Measurements from ENCODE around the gene SNRNP35. TPM values are rescaled to one million over a fixed set of nuclear protein-coding genes. Genes with fewer than 3 reads are reported as not detected.
"Not testable (repeated sequence)": the region's sequence is repeated elsewhere in the genome, so short reads cannot be mapped to it uniquely, and the experiment has no call there.

Gene SNRNP35
- total RNA-seq, 1 donor from 2014 or later = 15.4 TPM

DNA sequence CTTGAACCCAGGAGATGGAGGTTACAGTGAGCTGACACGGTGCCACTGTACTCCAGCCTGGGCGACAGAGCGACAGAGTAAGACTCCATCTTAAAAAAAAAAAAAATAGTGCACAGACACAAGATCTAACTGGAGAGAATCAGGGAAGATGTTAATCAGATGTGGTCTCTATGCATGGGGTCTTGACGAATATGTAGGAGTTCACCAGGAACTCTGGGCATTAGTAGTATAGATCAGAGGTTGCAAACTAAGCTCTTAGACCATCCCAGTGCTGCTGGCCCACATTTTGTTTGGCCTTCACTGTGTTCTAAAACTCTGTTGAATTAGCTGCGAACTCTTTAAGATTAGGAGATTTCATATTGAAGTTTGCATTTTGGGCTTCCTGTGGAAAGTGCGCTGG, 31.6 kb downstream of the SNRNP35 start:
- no peak for DNase-seq (ENCODE audit: low read depth)

- no peak for DNase-seq (ENCODE audit: low read depth)
Observed at GRCh38 chr12:123490089-123490488, 32.1 kb downstream of the SNRNP35 start.

DNA sequence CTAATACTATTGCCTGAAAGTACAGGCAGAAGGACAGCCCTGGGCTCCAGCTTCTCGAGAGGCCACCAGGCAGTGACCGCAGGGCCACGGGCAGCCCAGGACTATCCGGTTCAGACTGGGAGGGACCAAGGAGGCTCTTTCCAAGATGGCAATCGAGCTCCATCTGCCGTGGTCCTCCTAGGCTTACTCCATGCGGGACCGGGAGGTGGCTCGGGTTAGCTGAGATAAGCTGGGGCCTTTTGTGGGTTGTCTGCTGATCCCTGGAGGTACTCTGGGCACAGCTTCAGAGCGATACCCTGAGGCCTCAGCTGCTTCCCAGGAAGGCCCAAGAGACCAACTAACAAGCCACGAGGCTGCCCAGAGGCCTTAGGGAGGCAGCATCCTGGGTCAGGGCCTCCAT, 33.1 kb downstream of the SNRNP35 start:
- DNase-seq (ENCODE audit: low read depth) = no peak

DNA sequence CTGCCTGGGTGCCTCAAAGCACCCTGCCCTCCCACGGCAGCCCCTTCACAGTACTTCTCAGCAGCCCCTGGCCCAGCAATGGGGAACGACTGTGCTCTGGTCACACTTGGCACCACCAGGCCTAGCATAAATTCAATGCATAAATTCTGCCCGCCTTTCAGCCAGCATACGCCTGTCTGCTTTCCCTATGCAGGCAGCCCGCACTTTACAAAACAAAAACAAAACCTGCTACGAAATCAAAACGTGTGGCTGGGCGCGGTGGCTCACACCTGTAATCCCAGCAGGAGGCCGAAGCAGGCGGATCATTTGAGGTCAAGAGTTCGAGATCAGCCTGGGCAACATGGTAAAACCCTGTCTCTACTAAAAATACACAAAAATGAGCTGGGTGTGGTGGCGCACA, 33.5 kb downstream of the SNRNP35 start:
- DNase-seq (ENCODE audit: low read depth) = no peak

DNA sequence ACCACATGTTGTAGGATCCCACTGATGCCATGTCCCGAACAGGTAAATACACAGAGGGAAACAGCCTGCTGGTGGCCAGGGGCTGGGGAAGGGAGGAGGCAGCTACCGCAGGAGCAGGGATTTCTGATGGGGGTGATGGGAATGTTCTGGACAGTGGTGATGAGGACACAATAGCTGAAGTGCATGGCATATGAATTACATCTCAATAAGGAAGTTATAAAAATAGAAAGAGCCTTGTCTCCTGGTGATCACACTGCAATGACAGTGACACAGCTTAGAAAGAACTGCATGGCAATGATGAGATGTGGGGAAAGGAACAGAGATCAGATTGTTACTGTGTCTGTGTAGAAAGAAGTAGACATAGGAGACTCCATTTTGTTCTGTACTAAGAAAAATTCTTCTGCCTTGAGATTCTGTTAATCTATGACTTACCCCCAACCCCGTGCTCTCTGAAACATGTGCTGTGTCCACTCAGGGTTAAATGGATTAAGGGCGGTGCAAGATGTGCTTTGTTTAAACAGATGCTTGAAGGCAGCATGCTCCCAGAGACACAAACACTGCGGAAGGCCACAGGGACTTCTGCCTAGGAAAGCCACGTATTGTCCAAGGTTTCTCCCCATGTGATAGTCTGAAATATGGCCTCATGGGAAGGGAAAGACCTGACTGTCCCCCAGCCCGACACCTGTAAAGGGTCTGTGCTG, 34.5 kb downstream of the SNRNP35 start:
- DNase-seq (ENCODE audit: low read depth) = not testable (repeated sequence)

- no peak for DNase-seq (ENCODE audit: low read depth)
Observed at GRCh38 chr12:123494124-123494851, 36.3 kb downstream of the SNRNP35 start.

GRCh38 chr12:123497065-123497464, 39.1 kb downstream of the SNRNP35 start:
- DNase-seq (ENCODE audit: low read depth) = no peak

DNA sequence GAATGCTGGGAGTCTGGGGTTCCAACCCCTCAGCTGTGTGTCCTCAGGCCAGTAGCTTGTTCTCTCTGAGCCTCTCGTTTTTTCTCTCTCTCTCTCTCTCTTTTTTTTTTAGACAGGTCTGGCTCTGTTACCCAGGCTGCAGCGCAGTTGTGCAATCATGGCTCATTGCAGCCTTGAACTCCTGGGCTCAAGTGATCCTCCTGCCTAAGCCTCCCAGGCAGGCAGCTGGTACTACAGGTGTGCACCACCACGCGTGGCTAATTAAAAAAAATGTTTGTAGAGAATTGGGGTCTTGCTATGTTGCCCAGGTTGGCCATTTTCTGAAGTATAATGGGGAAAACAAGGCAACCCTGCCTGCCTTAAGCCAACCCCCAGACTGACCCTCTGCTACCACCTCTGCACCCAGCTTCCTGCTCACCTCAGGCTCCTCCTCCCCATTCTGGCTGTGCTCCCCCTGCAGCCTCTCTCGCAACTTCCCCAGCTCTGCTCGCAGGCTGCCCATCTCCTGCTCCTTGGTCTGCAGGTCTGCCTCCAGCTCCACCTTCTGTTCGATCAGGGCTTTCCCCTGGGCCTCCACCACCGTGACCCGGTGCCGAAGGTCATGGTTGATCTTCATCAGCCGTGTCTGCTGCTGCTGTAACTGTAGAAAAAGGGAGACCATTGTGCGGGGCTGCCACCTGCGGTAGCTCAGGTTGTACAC, 40.3 kb downstream of the SNRNP35 start:
- DNase-seq (ENCODE audit: low read depth) = no peak

GRCh38 chr12:123499332-123499731, 41.4 kb downstream of the SNRNP35 start:
- DNase-seq (ENCODE audit: low read depth) = no peak

DNA sequence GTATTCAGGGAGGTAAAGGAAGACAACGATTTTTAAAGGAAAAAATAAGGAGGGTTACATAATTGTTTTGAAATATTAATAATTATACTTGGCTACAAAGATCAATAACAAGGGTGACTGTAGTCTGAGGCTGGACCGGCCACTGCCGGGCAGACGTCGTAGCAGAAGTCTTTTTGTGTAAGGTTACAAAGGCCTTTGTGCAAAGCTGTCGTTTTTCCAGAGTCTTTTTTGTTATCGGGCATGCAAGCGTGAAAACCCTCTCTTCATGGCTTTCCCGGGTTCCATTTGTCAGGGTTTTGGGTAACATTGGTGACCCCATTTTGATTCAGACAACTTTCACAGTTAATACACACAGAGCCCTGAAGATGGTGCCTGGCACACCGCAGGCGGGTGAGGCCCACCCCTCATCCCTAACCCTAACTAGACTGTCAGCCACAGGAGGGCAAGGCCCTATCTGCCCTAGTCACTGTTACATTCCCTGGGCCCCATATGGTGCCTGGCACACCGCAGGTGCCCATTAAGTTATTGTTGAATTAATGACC, 44.3 kb downstream of the SNRNP35 start:
- no peak for DNase-seq (ENCODE audit: low read depth)

GRCh38 chr12:123506059-123506842, 48.3 kb downstream of the SNRNP35 start:
- DNase-seq (ENCODE audit: low read depth) = no peak

GRCh38 chr12:123506843-123507236, 48.9 kb downstream of the SNRNP35 start:
- no peak for DNase-seq (ENCODE audit: low read depth)

GRCh38 chr12:123512838-123513665, 55.1 kb downstream of the SNRNP35 start:
- DNase-seq (ENCODE audit: low read depth) = no peak

DNA sequence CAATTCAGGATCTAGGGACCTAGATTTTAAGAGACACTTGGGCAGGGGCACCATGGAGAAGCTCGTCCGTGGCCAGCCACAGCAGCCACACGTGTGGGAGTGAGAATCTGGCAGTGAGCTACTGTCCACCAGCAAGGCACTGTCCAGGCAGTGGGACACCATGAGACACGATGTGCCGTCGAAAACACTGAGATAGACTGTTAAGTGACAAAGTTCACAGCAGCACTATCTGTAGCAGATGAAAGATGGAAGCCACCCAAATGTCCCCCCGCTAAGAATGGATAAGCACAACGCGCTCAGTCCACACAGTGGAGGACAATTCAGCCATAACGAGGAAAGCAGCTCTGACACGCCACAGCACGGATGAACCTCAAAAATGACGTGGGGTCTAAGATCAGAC, 55.9 kb downstream of the SNRNP35 start:
- DNase-seq (ENCODE audit: low read depth) = no peak

GRCh38 chr12:123514582-123515221, 56.8 kb downstream of the SNRNP35 start:
- DNase-seq (ENCODE audit: low read depth) = not testable (repeated sequence)

GRCh38 chr12:123516216-123516780, 58.4 kb downstream of the SNRNP35 start:
- DNase-seq (ENCODE audit: low read depth) = no peak
